GM12874 (cell line): ENCODE measurements around the gene RIMBP2.

Experiments used
- CTCF ChIP-seq: IDR thresholded peaks from 2 replicates; pipeline ENCODE4 v1.5.1; 2011; ENCODE audit warnings: low read depth, mild to moderate bottlenecking, control low read depth, low read length, moderate library complexity; ENCODE audit not compliant: insufficient read depth

RIMBP2 gene

GRCh38 chr12:130384234-130384633 is 331.9 kb downstream of the RIMBP2 start:
- no peak for TF ChIP-seq CTCF

- TF ChIP-seq CTCF = no peak
Observed at GRCh38 chr12:130382818-130383217, 333.3 kb downstream of the RIMBP2 start.

GRCh38 chr12:130375296-130376287 is 340.5 kb downstream of the RIMBP2 start:
- no peak for TF ChIP-seq CTCF

- no peak for TF ChIP-seq CTCF
Observed at GRCh38 chr12:130374083-130374482, 342.0 kb downstream of the RIMBP2 start.

- no peak for TF ChIP-seq CTCF
Observed at GRCh38 chr12:130372936-130373335, 343.2 kb downstream of the RIMBP2 start.

GRCh38 chr12:130371296-130371695 is 344.8 kb downstream of the RIMBP2 start:
- no peak for TF ChIP-seq CTCF

GRCh38 chr12:130369816-130370215 is 346.3 kb downstream of the RIMBP2 start:
- no peak for TF ChIP-seq CTCF
